Endodermal cell (in vitro differentiated cells): ENCODE results near the gene RBP7. TPM values are rescaled to one million over a fixed set of nuclear protein-coding genes. Genes with fewer than 3 reads are reported as not detected.
"Not testable (repeated sequence)": the region's sequence is repeated elsewhere in the genome, so short reads cannot be mapped to it uniquely, and the experiment has no call there.

Experiments used
- DNase-seq: peaks from one replicate; pipeline ENCODE4 v3.0.0-alpha.2; 2017
- H3K27ac ChIP-seq: 2 replicates; pipeline ENCODE4 v1.5.1; 2013; ENCODE audit warnings: mild to moderate bottlenecking, low read depth, low read length, moderate library complexity
- H3K27me3 ChIP-seq: 2 replicates; pipeline ENCODE4 v1.6.1; 2013; ENCODE audit warnings: mild to moderate bottlenecking, low read length, moderate library complexity; ENCODE audit not compliant: insufficient read depth, control insufficient read depth, poor library complexity, severe bottlenecking
- H3K36me3 ChIP-seq: 2 replicates; pipeline ENCODE4 v1.7.0; 2013; ENCODE audit warnings: mild to moderate bottlenecking, low read length, moderate library complexity; ENCODE audit not compliant: control insufficient read depth, insufficient read depth
- H3K4me1 ChIP-seq: one replicate; pipeline ENCODE4 v1.7.0; 2013; ENCODE audit warnings: low read length; ENCODE audit not compliant: control insufficient read depth, insufficient read depth
- H3K4me3 ChIP-seq: 2 replicates; pipeline ENCODE4 v1.5.1; 2013; ENCODE audit warnings: mild to moderate bottlenecking, low read length, moderate library complexity
- H3K9ac ChIP-seq: 2 replicates; pipeline ENCODE4 v1.6.1; 2013; ENCODE audit warnings: mild to moderate bottlenecking, low read length, moderate library complexity; ENCODE audit not compliant: poor library complexity, severe bottlenecking; ENCODE audit errors: extremely low read depth
- H3K9me3 ChIP-seq: 2 replicates; pipeline ENCODE4 v1.6.1; 2013; ENCODE audit warnings: mild to moderate bottlenecking, low read length, moderate library complexity; ENCODE audit not compliant: control insufficient read depth
- H3K27ac Mint-ChIP-seq: 2 replicates; pipeline ENCODE4 v1.8.0; 2020; ENCODE audit warnings: mixed read lengths
- H3K27me3 Mint-ChIP-seq: 2 replicates; pipeline ENCODE4 v1.8.0; 2021; ENCODE audit warnings: mild to moderate bottlenecking, mixed read lengths; ENCODE audit not compliant: insufficient read depth
- H3K36me3 Mint-ChIP-seq: 2 replicates; pipeline ENCODE4 v1.8.0; 2020; ENCODE audit warnings: low read depth, mixed read lengths
- H3K4me1 Mint-ChIP-seq: 2 replicates; pipeline ENCODE4 v1.8.0; 2020; ENCODE audit warnings: mixed read lengths
- H3K4me3 Mint-ChIP-seq: 2 replicates; pipeline ENCODE4 v1.8.0; 2020; ENCODE audit warnings: mild to moderate bottlenecking, moderate library complexity, mixed read lengths
- H3K9me3 Mint-ChIP-seq: 2 replicates; pipeline ENCODE4 v1.8.0; 2020; ENCODE audit warnings: mild to moderate bottlenecking, mixed read lengths
- WGBS, 2 experiments: methylation state at CpG; one replicate each; pipeline versions ENCODE4 v1.1.5 to v1.1.7; 2013; ENCODE audit warnings: missing lambda C conversion rate in 2 of 2, mixed read lengths in 1 of 2; ENCODE audit not compliant: insufficient coverage in 1 of 2, insufficient read length in 1 of 2; 5-methylcytosine and 5-hydroxymethylcytosine counted together
- total RNA-seq, 2 donors: library from RNA; stranded (reverse); fragmentation: NEBNext Ultra II Directional in 1 of 2; extraction: Animal tissue kit (Norgen Biotek cat#: 25700) in 1 of 2; gene quantifications; 2 replicates in 1 of 2; 3 replicates in 1 of 2; pipeline ENCODE4 v1.2.1, GENCODE V29; 2021
- TF ChIP-seq, protein P1 (sequence below): fragments of 200-600 bp; sonication (generic); conservative IDR thresholded peaks from 2 replicates; pipeline ENCODE4 v1.5.0; 2021; ENCODE audit warnings: antibody characterized with exemption, mild to moderate bottlenecking

RBP7 gene
- total RNA-seq, 2 donors from 2014 or later: 0.77 to 2.6 TPM

DNA sequence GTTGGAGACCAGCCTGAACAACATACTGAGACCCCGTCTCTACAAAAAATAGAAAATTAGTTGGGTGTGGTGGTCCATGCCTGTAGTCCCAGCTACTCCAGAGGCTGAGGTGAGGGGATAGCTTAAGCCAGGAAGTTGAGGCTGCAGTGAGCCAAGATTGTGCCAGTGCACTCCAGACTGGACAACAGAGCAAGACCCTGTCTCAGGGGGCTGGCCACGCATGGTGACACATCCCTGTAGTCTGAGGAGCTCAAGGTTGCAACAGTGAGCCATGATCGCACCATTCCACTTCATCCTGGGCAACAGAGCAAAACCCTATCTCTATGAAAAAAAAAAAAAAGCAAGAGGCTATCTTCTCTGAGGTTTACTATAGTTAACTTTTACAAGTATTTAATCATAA lies 23.1 kb downstream of the RBP7 start:
- no peaks in the 10 kb centered on the region for H3K4me1 Mint-ChIP-seq
- 94 to 100% methylated on average over 1 to 3 of the region's 3 CpGs for WGBS, 2 experiments

DNA sequence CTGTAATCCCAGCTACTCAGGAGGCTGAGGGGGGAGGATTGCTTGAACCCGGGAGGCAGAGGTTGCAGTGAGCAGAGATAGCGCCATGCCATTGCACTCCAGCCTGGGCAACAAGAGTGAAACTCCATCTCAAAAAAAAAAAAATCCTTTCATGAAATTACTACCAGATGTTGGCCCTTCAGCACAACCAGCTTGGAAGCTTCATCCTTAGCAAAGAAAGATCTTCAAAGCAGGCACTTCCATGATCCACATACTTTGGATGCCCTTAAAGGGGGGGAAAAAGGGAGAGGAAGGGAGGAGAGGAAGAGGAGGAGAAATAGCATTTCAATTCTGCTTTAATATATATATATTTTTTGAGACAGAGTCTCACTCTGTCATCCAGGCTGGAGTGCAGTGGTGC lies 23.6 kb downstream of the RBP7 start:
- not testable (repeated sequence) for H3K4me3 ChIP-seq

More for the DNA sequence above, 23.1 kb downstream of the RBP7 start:
- Mint-ChIP-seq H3K27me3 (no peaks in the 10 kb centered on the region), H3K9me3 (no peaks in the 10 kb centered on the region), H3K36me3 (no peaks in the 10 kb centered on the region), H3K27ac (no peak overlapping the region), H3K4me3 (no peak overlapping the region)
- Histone ChIP-seq H3K9me3 (no peaks in the 10 kb centered on the region), H3K4me3 (no peak overlapping the region), H3K36me3 (no peaks in the 10 kb centered on the region), H3K9ac (no peak overlapping the region), H3K27me3 (no peaks in the 10 kb centered on the region), H3K4me1 (no peaks in the 10 kb centered on the region), H3K27ac (no peak overlapping the region)
- TF ChIP-seq, protein P1, sequence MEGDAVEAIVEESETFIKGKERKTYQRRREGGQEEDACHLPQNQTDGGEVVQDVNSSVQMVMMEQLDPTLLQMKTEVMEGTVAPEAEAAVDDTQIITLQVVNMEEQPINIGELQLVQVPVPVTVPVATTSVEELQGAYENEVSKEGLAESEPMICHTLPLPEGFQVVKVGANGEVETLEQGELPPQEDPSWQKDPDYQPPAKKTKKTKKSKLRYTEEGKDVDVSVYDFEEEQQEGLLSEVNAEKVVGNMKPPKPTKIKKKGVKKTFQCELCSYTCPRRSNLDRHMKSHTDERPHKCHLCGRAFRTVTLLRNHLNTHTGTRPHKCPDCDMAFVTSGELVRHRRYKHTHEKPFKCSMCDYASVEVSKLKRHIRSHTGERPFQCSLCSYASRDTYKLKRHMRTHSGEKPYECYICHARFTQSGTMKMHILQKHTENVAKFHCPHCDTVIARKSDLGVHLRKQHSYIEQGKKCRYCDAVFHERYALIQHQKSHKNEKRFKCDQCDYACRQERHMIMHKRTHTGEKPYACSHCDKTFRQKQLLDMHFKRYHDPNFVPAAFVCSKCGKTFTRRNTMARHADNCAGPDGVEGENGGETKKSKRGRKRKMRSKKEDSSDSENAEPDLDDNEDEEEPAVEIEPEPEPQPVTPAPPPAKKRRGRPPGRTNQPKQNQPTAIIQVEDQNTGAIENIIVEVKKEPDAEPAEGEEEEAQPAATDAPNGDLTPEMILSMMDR: no peak
- DNase-seq: no peak

DNA sequence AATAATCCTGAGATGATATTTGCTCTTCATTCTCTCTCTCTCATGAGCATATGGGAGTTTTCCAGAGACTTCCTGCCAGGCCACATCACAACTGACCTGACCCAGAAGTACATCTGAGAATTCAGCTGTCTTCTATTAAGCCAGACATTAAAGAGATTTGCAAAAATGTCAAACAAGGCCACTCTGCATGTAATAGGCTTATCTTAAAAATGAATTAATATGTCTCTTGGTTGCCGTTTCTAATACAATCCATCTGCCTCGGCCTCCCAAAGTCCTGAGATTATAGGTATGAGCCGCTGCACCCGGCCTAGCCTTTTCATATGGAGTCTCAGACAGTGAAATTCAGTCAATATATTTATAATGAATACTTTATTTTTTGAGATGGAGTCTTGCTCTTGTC lies 25.0 kb downstream of the RBP7 start:
- H3K9me3 Mint-ChIP-seq, DNase-seq, H3K9me3 ChIP-seq, H3K4me3 ChIP-seq, H3K27me3 ChIP-seq, H3K27ac ChIP-seq, H3K4me3 Mint-ChIP-seq, H3K36me3 ChIP-seq, H3K4me1 Mint-ChIP-seq, H3K4me1 ChIP-seq, H3K9ac ChIP-seq, H3K36me3 Mint-ChIP-seq, H3K27me3 Mint-ChIP-seq, H3K27ac Mint-ChIP-seq: not testable (repeated sequence)
- WGBS, 2 experiments: 94% methylated on average over 4 of the region's 4 CpGs; no CpG with 5 or more reads in 1 of the 2 experiments

More for the DNA sequence above, 23.6 kb downstream of the RBP7 start:
- H3K27me3 Mint-ChIP-seq, H3K4me1 Mint-ChIP-seq, H3K4me1 ChIP-seq, DNase-seq, H3K27ac Mint-ChIP-seq, H3K36me3 ChIP-seq, H3K4me3 Mint-ChIP-seq, H3K27me3 ChIP-seq, H3K36me3 Mint-ChIP-seq, H3K9ac ChIP-seq, H3K9me3 Mint-ChIP-seq, H3K27ac ChIP-seq, H3K9me3 ChIP-seq: not testable (repeated sequence)
- 80 to 86% methylated on average over 1 to 2 of the region's 2 CpGs for WGBS, 2 experiments

- H3K27me3 Mint-ChIP-seq: no peaks in the 10 kb centered on the region
- H3K4me3 Mint-ChIP-seq: no peak overlapping the region
Observed at GRCh38 chr1:10022656-10023055, 25.6 kb downstream of the RBP7 start.

More at GRCh38 chr1:10022656-10023055, 25.6 kb downstream of the RBP7 start:
- Histone ChIP-seq H3K9ac (no peak overlapping the region), H3K27ac (no peak overlapping the region), H3K4me1 (no peaks in the 10 kb centered on the region), H3K36me3 (no peaks in the 10 kb centered on the region), H3K9me3 (no peaks in the 10 kb centered on the region), H3K4me3 (no peak overlapping the region), H3K27me3 (no peaks in the 10 kb centered on the region)
- TF ChIP-seq, protein P1: no peak
- Mint-ChIP-seq H3K4me1 (no peaks in the 10 kb centered on the region), H3K36me3 (no peaks in the 10 kb centered on the region), H3K9me3 (peaks cover 2% of the 10 kb centered on the region), H3K27ac (no peak overlapping the region)
- WGBS, 2 experiments: 86 to 94% methylated on average over 5 to 7 of the region's 7 CpGs
- DNase-seq: no peak
